HL-60 (cell line): ENCODE results near the gene TIMELESS.

Source experiments
- CTCF ChIP-seq: IDR thresholded peaks from one replicate; pipeline ENCODE4 v1.5.1; 2011; ENCODE audit warnings: low read length, control low read depth, inconsistent platforms; ENCODE audit not compliant: insufficient read depth
- REST ChIP-seq: IDR thresholded peaks from 2 replicates; pipeline ENCODE4 v1.6.1; 2012; ENCODE audit warnings: low read depth; ENCODE audit not compliant: insufficient replicate concordance
- SPI1 ChIP-seq: IDR thresholded peaks from 2 replicates; pipeline ENCODE4 v1.6.1; 2012; ENCODE audit warnings: low read depth, mild to moderate bottlenecking, borderline replicate concordance

- no peak for TF ChIP-seq CTCF
- TF ChIP-seq SPI1 = no peak
- TF ChIP-seq REST = no peak
These were observed 24.0 kb downstream of the TIMELESS start for GRCh38 chr12:56425193-56425592.
